ENCODE results near the gene KIF1B. TPM values are rescaled to one million over a fixed set of nuclear protein-coding genes. Genes with fewer than 3 reads are reported as not detected.

Gene KIF1B
- total and polyA plus RNA-seq, 9 donors: 11.5 to 44.2 (median 37.2) TPM

DNA sequence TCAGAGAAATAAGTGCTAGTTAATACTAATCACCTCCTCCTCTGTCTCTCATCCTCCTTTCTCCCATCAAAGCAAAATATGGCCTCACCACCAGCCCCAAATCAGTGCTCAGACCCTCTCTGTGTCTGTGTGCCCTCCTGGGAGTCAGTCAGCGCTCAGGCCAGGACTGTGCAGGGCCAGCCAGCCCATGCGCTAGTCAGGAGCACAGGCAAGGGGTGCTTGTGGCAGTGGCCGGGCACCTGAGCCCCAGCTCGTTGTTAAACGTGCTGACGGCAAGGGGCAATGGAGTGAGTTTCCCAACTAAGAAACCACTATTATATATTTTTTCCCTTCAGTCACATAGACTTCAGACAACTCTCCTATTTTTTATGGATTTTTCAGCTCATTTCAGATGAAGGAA is 169.3 kb downstream of the KIF1B start:
- Histone ChIP-seq H3K9me3 (no peaks in the 10 kb centered on the region), H3K4me1 (ENCODE audit: insufficient read depth) (no peaks in the 10 kb centered on the region), H3K27ac (peak overlapping the region in 1 of 2 donors; percentile 89), H3K27me3 (no peaks in the 10 kb centered on the region), H3K36me3 (no peaks in the 10 kb centered on the region), H3K4me3 (no peak overlapping the region)
- DNase-seq: no peak
- TF ChIP-seq, protein P1, sequence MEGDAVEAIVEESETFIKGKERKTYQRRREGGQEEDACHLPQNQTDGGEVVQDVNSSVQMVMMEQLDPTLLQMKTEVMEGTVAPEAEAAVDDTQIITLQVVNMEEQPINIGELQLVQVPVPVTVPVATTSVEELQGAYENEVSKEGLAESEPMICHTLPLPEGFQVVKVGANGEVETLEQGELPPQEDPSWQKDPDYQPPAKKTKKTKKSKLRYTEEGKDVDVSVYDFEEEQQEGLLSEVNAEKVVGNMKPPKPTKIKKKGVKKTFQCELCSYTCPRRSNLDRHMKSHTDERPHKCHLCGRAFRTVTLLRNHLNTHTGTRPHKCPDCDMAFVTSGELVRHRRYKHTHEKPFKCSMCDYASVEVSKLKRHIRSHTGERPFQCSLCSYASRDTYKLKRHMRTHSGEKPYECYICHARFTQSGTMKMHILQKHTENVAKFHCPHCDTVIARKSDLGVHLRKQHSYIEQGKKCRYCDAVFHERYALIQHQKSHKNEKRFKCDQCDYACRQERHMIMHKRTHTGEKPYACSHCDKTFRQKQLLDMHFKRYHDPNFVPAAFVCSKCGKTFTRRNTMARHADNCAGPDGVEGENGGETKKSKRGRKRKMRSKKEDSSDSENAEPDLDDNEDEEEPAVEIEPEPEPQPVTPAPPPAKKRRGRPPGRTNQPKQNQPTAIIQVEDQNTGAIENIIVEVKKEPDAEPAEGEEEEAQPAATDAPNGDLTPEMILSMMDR (IDR thresholded peaks at IDR 0.05): no peak
- no peak for TF ChIP-seq POLR2A (IDR thresholded peaks at IDR 0.05)
- no peak for TF ChIP-seq EP300 (IDR thresholded peaks at IDR 0.05)
- intact Hi-C loops (cut with DNase I): loop anchor here in 2 of 4 donors (5.0 kb wide), 1 partner anchor 48 kb away; no protein-coding TSS in a partner anchor
- 91 to 96% (median 94%) methylated on average over 6 of the region's 6 CpGs for whole genome bisulfite sequencing, 3 donors

DNA sequence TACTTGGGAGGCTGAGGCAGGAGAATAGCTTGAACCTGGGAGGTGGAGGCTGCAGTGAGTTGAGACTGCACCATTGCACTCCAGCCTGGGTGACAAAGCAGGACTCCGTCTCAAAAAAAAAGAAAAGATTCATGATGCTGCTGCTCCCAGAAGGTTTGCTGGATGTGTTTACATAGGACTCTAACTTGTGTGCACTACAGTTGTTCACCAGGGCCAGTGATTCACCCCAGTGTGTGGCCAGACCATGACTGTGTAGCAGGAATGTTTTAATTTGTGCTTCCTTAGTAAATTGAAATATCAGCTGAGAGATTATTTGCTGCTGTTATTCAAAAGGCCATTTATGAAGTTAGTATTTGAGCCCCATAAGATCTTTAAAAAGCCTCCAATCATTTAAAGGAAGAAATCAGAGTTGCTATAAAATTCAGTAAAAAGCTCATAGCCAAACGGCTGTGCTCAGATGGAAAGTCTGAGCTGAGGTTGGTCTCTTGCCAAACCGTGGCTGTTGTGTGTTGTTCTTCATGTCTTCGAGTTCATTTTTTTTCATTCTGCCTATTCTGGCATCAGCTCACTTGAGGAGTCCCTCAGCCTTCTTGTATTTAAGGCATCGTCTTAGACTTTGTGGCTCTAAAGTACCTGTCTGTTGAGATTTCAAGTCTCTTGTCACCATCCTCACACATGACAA is 170.4 kb downstream of the KIF1B start:
- DNase-seq: peak in 1 of 5 donors; percentile 44
- Histone ChIP-seq H3K27ac (no peak overlapping the region), H3K9me3 (no peaks in the 10 kb centered on the region), H3K4me3 (no peak overlapping the region), H3K36me3 (no peaks in the 10 kb centered on the region), H3K27me3 (no peaks in the 10 kb centered on the region), H3K4me1 (ENCODE audit: insufficient read depth) (no peaks in the 10 kb centered on the region)
- intact Hi-C loops (cut with DNase I): no loop called here
- 17 to 19% (median 18%) methylated on average over 5 of the region's 5 CpGs for WGBS, 3 donors
- no peak for TF ChIP-seq EP300 (IDR thresholded peaks at IDR 0.05)
- TF ChIP-seq, protein P1 (IDR thresholded peaks at IDR 0.05): no peak
- no peak for TF ChIP-seq POLR2A (IDR thresholded peaks at IDR 0.05)

DNA sequence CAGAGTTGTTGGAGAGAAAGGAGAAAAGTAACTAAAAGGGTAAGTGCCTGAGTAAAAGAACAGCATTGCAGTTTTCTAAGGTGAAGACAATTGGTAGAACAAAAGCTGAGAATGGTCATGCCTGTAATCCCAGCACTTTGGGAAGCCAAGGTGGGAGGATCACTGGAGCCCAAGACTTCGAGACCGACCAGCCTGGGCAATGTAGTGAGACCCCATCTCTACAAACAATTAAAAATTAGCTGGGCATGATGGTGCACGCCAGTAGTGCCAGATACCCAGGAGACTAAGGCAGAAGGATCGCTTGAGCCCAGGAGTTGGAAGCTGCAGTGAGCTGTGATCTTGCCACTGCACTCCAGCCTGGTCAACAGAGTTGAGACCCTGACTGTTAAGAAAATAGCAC is 173.3 kb downstream of the KIF1B start:
- WGBS, 3 donors: 84 to 96% (median 84%) methylated on average over 4 of the region's 4 CpGs
- Histone ChIP-seq H3K27me3 (no peaks in the 10 kb centered on the region), H3K9me3 (no peaks in the 10 kb centered on the region), H3K27ac (no peak overlapping the region), H3K4me3 (no peak overlapping the region), H3K36me3 (no peaks in the 10 kb centered on the region), H3K4me1 (ENCODE audit: insufficient read depth) (no peaks in the 10 kb centered on the region)
- no peak for TF ChIP-seq EP300 (IDR thresholded peaks at IDR 0.05)
- TF ChIP-seq POLR2A (IDR thresholded peaks at IDR 0.05): no peak
- TF ChIP-seq, protein P1 (IDR thresholded peaks at IDR 0.05): no peak
- DNase-seq: no peak
- intact Hi-C loops (cut with DNase I): no loop called here

DNA sequence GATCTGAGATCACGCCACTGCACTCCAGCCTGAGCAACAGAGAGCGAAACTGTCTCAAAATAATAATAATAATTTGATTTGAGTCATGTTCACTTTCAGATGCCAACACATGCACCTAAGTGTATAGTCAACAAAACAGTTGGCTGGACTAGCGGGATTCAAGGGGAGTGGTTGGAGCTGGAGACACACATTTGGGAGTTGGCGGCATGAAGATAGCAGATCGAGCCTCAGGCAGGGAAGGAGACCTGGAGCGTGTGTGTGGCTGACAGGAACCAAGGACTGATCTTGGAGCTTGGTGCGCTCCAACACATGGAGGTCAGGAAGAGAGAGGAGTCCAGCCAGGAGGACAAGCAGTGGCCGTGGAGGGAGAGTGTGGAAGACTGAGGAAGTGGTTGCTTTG is 173.8 kb downstream of the KIF1B start:
- intact Hi-C loops (cut with DNase I): no loop called here

More for the DNA sequence above, 173.8 kb downstream of the KIF1B start:
- Histone ChIP-seq H3K27me3 (no peaks in the 10 kb centered on the region), H3K4me3 (no peak overlapping the region), H3K4me1 (ENCODE audit: insufficient read depth) (no peaks in the 10 kb centered on the region), H3K9me3 (no peaks in the 10 kb centered on the region), H3K36me3 (no peaks in the 10 kb centered on the region), H3K27ac (no peak overlapping the region)
- WGBS, 3 donors: 93 to 94% (median 93%) methylated on average over 8 of the region's 8 CpGs
- DNase-seq: no peak
- TF ChIP-seq POLR2A (IDR thresholded peaks at IDR 0.05) (no peak), EP300 (IDR thresholded peaks at IDR 0.05) (no peak)
- TF ChIP-seq, protein P1 (IDR thresholded peaks at IDR 0.05): no peak
